T-helper 1 cell treated with Interleukin-12 subunit alpha and Interleukin-12 subunit beta and Interleukin-4 antibody, amounts not matched to agents 30 ng/mL and 1 ng/mL, for 36 hours (primary cell): ENCODE data around the gene PLLP. TPM values are rescaled to one million over a fixed set of nuclear protein-coding genes. Genes with fewer than 3 reads are reported as not detected.

Experiments
- intact Hi-C: fragments of 100-400 bp; cut with micrococcal nuclease; formaldehyde crosslinking; loops from one replicate; pipeline ENCODE4 v1.15.1; 2024
- total RNA-seq: library from RNA; stranded (reverse); gene quantifications from 2 replicates; pipeline ENCODE4 v1.2.3, GENCODE V29; 2022

Gene PLLP
- total RNA-seq, 1 donor from 2014 or later = 0.34 TPM

DNA sequence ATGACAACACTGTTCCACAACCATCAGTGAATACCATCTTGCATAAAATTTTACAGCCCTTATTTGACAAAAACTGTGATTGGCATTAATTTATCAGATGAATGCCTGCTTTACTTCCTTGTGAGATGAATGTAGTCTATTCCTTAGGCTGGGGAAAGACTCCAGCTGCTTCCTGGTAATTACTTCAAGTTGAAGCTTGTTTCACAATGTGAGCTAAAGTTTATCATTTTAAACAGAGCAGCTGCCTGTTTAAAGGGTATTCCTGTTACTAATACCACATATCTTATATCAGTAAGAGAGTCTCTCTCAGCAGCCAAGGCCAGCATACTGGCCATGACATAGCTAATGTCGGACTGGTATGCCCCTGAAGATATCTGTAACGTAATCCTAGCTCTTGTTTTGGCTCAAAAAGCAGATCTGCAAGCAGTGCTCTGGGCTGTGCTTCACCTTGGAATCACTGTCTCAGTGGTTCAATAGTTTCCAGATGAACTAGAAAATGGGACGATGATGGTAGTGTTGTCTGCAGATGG is 52.6 kb downstream of the PLLP start:
- intact Hi-C loops = no loop called here

DNA sequence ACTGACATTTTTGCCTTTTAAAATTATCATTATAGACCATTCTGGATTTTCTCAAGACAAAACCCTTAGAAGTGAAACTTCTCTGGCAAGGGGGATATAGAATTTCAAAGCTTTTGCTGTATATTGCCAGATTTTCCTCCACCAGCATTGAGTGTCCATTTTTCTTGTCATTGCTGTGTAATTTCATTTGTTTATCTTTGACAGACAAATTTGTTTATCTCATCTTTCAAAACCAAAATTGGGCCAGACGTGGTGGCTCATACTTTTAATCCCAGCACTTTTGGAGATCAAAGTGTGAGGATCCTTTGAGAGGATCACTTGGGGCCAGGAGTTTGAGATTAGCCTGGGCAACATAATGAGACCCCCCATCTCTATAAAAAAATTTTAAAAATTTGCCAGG is 55.4 kb downstream of the PLLP start:
- intact Hi-C loops = no loop called here

DNA sequence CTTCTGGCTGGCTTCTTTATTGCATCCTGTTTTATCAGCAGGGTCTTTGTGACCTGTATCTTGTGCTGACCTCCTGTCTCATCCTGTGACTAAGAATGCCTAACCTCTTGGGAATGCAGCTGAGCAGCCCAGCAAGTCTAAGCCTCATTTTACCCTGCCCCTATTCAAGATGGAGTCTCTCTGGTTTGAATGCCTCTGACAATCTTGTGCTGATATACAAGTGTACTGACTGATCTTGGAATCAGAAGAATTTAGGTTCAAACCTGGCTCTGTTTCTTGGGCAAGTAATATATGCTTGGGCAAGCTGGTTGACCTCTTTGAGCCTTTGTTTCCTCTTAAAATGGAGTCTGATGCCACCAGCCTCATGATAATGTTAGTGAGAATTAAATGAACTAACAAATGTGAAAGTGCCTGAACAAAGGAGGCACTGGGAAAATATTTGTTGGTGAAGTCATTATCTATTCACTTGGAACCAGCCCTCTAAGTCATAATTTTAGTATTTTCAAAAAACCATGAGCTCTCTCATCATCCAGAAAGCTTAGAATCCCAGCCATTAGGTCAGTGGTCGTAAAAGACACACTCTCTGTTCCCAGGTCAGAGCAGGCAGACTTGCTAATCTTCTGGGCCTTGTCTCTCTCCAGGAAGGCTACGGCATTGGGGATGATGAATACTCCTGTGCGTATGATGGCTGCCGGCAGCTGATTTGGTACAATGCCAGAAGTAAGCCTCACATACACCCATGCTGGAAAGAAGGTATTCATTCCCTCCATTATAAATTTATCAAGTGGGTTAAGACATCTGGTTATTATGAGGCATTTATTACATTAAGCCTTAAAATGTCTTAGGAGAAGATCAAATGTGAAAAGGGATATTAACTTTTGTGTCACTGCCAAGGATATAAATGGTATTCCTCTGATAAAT is 57.5 kb downstream of the PLLP start:
- intact Hi-C loops = no loop called here

DNA sequence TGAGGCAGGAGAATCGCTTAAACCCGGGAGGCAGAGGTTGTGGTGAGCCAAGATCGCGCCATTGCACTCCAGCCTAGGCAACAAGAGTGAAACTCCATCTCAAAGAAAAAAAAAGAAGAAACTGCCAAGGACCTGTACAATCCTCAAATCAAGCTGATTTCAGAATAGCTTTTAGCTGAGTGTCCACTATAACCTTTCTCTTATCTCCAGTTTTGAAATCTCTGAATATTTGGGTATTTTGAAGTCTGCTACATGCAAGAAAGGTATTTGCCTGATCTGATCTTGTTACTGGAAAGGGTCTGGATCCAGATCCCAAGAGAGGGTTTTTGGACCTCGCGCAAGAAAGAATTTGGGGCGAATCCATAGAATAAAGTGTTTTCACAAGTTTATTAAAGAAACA is 58.5 kb downstream of the PLLP start:
- intact Hi-C loops = no loop called here

DNA sequence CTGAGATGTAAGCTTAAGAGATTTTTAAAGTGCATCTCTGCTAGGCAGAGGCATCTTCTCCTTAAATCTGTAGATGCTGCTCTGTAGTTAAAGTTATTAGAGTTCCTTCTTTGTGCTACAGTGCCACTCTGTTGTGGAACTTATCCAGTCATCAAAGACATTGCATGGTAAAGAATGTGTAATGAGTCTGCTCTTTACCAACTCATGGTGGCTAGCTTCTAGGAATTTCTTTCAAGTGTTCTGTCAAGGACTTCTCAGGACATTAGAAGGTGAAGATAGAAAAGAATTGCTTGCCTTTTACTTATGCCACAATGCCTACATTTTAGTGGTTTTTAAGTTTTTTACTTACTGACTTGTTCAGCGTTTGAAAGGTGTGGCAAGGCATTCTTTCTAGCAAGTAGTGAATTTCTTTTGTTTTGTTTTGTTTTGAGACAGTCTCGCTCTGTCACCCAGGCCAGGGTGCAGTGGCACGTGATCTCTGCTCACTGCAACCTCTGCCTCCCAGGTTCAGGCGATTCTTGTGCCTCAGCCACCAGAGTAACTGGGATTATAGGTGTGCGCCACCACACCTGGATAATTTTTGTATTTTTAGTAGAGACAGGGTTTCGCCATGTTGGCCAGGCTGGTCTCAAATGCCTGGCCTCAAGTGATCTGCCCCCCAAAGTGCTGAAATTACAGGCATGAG is 59.7 kb downstream of the PLLP start:
- intact Hi-C loops = no loop called here

DNA sequence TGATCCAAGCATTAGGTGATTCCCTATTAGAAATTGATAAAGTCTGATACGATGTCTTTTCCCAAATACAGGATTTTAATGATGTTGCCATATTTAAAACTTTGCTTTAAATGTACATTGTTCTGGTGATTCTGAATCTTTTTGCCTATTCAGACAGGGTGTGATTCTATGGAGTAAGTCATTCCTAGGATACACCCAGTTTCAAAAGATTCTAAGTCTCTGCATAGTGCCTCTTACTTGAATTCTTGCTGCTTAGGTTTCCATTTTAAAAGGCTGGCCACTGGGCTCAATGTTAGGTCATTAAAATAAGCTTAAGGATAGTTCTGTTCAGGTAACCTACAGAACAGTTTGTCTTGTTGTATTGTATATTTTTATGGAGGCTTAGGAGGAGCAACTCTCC is 61.4 kb downstream of the PLLP start:
- intact Hi-C loops = no loop called here

DNA sequence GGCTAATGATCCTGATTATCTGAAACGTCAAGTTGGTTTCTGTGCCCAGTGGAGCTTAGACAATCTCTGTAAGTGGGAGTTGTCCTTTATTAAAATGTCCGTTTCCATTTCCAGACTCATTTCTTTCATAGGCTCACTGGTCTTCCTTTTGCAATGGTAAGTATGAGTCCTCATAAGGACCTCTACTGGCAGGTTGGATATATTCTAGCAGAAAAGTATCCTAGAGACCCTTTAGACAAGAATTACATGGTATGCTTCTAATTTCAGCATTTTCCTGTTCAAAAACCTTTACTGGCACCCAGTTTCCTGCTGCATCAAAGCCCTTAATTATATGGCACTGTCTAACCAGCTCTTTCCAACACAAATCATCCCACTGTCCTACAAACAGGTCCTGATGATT is 67.5 kb downstream of the PLLP start:
- intact Hi-C loops = no loop called here

DNA sequence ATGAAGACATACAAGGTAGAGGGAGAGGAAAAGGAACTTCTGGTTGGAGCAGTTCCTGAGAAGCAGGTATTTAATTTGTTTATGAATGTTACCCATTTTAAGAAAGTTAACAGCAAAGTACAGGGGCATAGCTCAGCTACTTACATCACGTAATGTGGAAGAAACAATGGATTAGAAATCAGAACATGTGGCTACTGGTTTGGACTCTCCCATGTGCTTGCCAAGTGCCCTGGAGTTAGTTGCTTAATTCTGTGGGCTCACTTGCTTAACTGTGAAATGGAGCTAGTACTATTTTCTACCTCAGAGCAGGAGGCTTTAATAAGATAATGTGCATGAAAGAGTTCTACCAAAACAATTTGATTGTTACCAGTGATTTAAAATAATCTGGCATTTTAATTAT is 71.0 kb downstream of the PLLP start:
- intact Hi-C loops = no loop called here

DNA sequence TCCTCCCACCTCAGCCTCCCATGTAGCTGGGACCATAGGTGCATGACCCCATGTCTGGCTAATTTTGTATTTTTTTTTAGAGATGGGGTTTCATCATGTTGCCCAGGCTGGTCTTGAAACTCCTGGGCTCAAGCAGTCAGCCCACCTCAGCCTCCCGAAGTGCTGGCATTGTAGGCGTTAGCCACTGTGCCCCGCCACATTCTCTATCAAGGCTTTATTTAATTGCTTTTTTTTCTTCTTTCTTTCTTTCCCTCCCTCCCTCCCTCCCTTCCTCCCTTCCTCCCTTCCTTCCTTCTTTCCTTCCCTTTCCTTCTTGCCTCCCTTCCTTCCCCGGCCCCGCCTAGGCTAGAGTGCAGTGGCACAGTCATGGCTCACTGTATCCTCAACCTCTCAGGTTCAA is 74.7 kb downstream of the PLLP start:
- intact Hi-C loops = no loop called here

DNA sequence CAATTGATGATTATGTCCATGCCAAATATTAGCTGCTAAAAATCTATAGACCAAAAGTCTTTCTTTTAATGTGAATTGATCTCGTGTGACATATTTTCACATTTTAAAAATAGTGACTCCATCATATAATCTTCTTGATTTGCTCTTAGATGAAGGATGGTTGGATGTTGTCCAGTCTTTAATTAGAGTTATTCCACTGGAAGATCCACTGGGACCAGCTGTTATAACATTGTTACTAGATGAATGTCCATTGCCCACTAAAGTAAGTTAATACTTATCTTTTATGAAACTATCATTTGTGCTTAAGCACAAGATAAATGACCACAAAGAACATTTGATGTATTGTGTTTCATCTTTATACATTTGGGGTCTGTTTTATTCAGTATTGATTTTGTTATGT is 75.5 kb downstream of the PLLP start:
- intact Hi-C loops = no loop called here

Other genes starting within 250 kb of the PLLP start
- 5.8 and 6.6 TPM in 2 replicates for gene CPNE2, start 192.1 kb downstream of the PLLP start, total RNA-seq
- 115 and 135 TPM in 2 replicates for gene PSME3IP1, start 98.6 kb downstream of the PLLP start, total RNA-seq
- gene RSPRY1, start 98.3 kb downstream of the PLLP start, total RNA-seq = 38.3 TPM in 2 replicates
- 40.7 and 41.5 TPM in 2 replicates for gene ARL2BP, start 39.4 kb downstream of the PLLP start, total RNA-seq
- 0.63 and 0.71 TPM in 2 replicates for gene CCL22, start 74.1 kb upstream of the PLLP start, total RNA-seq
- not detected in 2 replicates for gene CX3CL1, start 87.8 kb upstream of the PLLP start, total RNA-seq
- 0.56 and 0.98 TPM in 2 replicates for gene CCL17, start 120.1 kb upstream of the PLLP start, total RNA-seq
- gene CIAPIN1, start 162.7 kb upstream of the PLLP start, total RNA-seq = 67.4 and 70.8 TPM in 2 replicates
- gene COQ9, start 162.8 kb upstream of the PLLP start, total RNA-seq = 39.1 and 41.3 TPM in 2 replicates
- gene POLR2C, start 178.0 kb upstream of the PLLP start, total RNA-seq = 73.2 and 74.5 TPM in 2 replicates
- gene DOK4, start 201.8 kb upstream of the PLLP start, total RNA-seq = 2.6 and 3.6 TPM in 2 replicates